CD4-positive, alpha-beta T cell (primary cell): ENCODE data around the gene VSX2. TPM values are rescaled to one million over a fixed set of nuclear protein-coding genes. Genes with fewer than 3 reads are reported as not detected.

ENCODE experiments used
- ATAC-seq: fragments of 200-7000 bp; cut with Tn5 transposase; one replicate; pipeline ENCODE4 v1.10.0; 2022; ENCODE audit warnings: mild to moderate bottlenecking; ENCODE audit not compliant: poor library complexity
- CTCF ChIA-PET: fragments of 350-600 bp; sonication (Branson Sonifier 250); formaldehyde crosslinking; loops from one replicate; lab custom pipeline; 2021; ENCODE audit warnings: antibody characterized with exemption, inconsistent platforms; lab: Charles Lee
- POLR2A ChIA-PET: fragments of 350-600 bp; sonication (Branson Sonifier 250); formaldehyde crosslinking; loops from one replicate; lab custom pipeline; 2021; ENCODE audit warnings: antibody characterized with exemption, inconsistent platforms; lab: Charles Lee
- DNase-seq, 14 experiments: peaks; one replicate each; pipeline ENCODE4 v3.0.0-alpha.2; 2013 to 2020; ENCODE audit warnings: mixed read lengths in 2 of 14
- H3K27ac ChIP-seq, 2 donors: one replicate each; pipeline versions ENCODE4 v1.5.1 to v1.7.0; 2013; ENCODE audit warnings: low read length in 2 of 2, low read depth in 1 of 2, mild to moderate bottlenecking in 1 of 2
- H3K27me3 ChIP-seq, 2 experiments: 1 replicate in 1 of 2; 2 replicates in 1 of 2; pipeline versions ENCODE4 v1.6.1 to v1.7.0; 2013; ENCODE audit warnings: low read length in 2 of 2, control low read depth in 1 of 2, mild to moderate bottlenecking in 1 of 2, moderate library complexity in 1 of 2; ENCODE audit not compliant: insufficient read depth in 2 of 2, control insufficient read depth in 1 of 2
- H3K36me3 ChIP-seq: one replicate; pipeline ENCODE4 v1.6.1; 2013; ENCODE audit warnings: low read length, control low read depth; ENCODE audit not compliant: insufficient read depth
- H3K4me1 ChIP-seq: one replicate; pipeline ENCODE4 v1.6.1; 2013; ENCODE audit warnings: low read length, control low read depth; ENCODE audit not compliant: insufficient read depth
- H3K4me3 ChIP-seq: one replicate; pipeline ENCODE4 v1.5.1; 2013; ENCODE audit warnings: mild to moderate bottlenecking, low read length, moderate library complexity
- H3K9me3 ChIP-seq, 2 experiments: 1 replicate in 1 of 2; 2 replicates in 1 of 2; pipeline versions ENCODE4 v1.6.1 to v1.7.0; 2013; ENCODE audit warnings: low read length in 2 of 2, mild to moderate bottlenecking in 2 of 2, control low read depth in 1 of 2, moderate library complexity in 1 of 2; ENCODE audit not compliant: control insufficient read depth in 1 of 2, insufficient read depth in 1 of 2
- H3K27ac Mint-ChIP-seq: one replicate; pipeline ENCODE4 v1.8.0; 2020; ENCODE audit warnings: mixed read lengths
- H3K27me3 Mint-ChIP-seq: one replicate; pipeline ENCODE4 v1.8.0; 2021; ENCODE audit warnings: mixed read lengths
- H3K36me3 Mint-ChIP-seq: one replicate; pipeline ENCODE4 v1.8.0; 2021; ENCODE audit warnings: low read depth, mixed read lengths
- H3K4me1 Mint-ChIP-seq: one replicate; pipeline ENCODE4 v1.8.0; 2021; ENCODE audit warnings: low read depth, mixed read lengths
- H3K4me3 Mint-ChIP-seq: one replicate; pipeline ENCODE4 v1.8.0; 2020; ENCODE audit warnings: mild to moderate bottlenecking, mixed read lengths
- H3K9me3 Mint-ChIP-seq: one replicate; pipeline ENCODE4 v1.8.0; 2020; ENCODE audit warnings: mixed read lengths
- intact Hi-C, 2 experiments: fragments of 100-400 bp; cut with DNase I in 1 of 2; cut with micrococcal nuclease in 1 of 2; formaldehyde crosslinking; loops; one replicate each; pipeline versions ENCODE4 v1.15.1 to v1.9.0; 2023 to 2025; cut with DNase I, micrococcal nuclease
- total RNA-seq, 174 experiments: library from RNA in 2 of 174; stranded (reverse) in 2 of 174; gene quantifications; one replicate each; pipeline ENCODE4 v1.2.3 and lab custom pipeline; 2021 to 2026
- TF ChIP-seq, protein P1 (sequence below): fragments of 200-600 bp; IDR thresholded peaks from one replicate; pipeline ENCODE4 v1.8.0; 2022; ENCODE audit warnings: antibody characterized with exemption, mild to moderate bottlenecking

The VSX2 gene
- total RNA-seq, 2 experiments from 2014 or later = not detected

DNA sequence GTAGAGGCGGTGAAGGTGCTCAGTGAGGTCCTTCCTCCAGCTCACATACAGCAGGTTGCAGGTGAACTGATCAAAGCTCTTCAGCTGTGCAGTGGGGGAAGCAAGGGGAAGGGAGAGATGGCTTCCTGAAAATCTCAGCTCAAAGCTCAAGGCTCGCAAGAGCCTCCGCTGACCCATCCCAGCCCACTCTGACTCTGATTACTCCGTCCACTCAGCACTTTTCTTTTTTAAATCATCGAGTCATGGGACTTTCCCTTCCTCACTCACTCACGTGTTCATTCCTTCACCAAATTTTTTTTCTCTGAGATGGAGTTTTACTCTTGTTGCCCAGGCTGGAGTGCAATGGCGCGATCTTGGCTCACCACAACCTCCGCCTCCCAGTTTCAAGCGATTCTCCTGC is 58.7 kb downstream of the VSX2 start:
- Mint-ChIP-seq H3K4me1 (peaks cover 27% of the 10 kb centered on the region), H3K4me3 (no peak overlapping the region), H3K27ac (no peak overlapping the region), H3K36me3 (peaks cover 64% of the 10 kb centered on the region), H3K9me3 (no peaks in the 10 kb centered on the region), H3K27me3 (no peaks in the 10 kb centered on the region)
- intact Hi-C loops = no loop called here
- POLR2A ChIA-PET = no interaction called here
- Histone ChIP-seq H3K4me1 (peaks cover 19% of the 10 kb centered on the region), H3K27ac (no peak overlapping the region), H3K36me3 (peaks cover 56% of the 10 kb centered on the region), H3K4me3 (no peak overlapping the region), H3K9me3 (no peaks in the 10 kb centered on the region), H3K27me3 (no peaks in the 10 kb centered on the region)
- no peak for ATAC-seq
- TF ChIP-seq, protein P1, sequence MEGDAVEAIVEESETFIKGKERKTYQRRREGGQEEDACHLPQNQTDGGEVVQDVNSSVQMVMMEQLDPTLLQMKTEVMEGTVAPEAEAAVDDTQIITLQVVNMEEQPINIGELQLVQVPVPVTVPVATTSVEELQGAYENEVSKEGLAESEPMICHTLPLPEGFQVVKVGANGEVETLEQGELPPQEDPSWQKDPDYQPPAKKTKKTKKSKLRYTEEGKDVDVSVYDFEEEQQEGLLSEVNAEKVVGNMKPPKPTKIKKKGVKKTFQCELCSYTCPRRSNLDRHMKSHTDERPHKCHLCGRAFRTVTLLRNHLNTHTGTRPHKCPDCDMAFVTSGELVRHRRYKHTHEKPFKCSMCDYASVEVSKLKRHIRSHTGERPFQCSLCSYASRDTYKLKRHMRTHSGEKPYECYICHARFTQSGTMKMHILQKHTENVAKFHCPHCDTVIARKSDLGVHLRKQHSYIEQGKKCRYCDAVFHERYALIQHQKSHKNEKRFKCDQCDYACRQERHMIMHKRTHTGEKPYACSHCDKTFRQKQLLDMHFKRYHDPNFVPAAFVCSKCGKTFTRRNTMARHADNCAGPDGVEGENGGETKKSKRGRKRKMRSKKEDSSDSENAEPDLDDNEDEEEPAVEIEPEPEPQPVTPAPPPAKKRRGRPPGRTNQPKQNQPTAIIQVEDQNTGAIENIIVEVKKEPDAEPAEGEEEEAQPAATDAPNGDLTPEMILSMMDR = no peak
- DNase-seq = no peak
- CTCF ChIA-PET = no interaction called here

DNA sequence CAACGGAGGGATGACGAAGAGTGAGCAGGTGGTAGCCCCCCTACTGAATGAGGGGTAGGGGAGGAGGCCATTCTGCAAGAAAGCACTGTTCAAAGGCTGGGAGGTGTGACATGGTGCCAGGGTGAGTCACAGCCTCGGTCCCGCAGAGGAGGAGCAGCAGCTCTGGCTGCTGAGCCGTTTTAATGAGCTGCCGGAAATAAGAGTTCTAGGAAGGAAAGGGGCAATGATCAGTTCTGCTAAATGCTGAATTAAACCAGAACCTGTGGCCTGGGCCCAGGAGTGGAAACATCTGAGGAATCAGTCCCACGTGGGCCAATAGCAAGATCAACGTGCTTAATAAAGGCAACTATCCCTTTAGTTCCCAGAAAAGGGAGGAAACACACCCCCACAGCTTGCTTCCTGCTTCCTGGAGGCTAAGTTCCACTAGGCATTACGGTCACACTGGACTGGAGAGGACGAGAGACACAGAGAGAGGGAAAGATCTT is 59.9 kb downstream of the VSX2 start:
- peaks cover 31% of the 10 kb centered on the region for H3K4me1 ChIP-seq
- POLR2A ChIA-PET = no interaction called here
- H3K9me3 ChIP-seq = no peaks in the 10 kb centered on the region
- no peak overlapping the region for H3K27ac Mint-ChIP-seq
- peaks cover 35% of the 10 kb centered on the region for H3K4me1 Mint-ChIP-seq
- peaks cover 48% of the 10 kb centered on the region for H3K36me3 ChIP-seq
- peak in 5 of 14 experiments; percentile 14 to 48 (median 23) for DNase-seq
- H3K9me3 Mint-ChIP-seq = no peaks in the 10 kb centered on the region
- H3K27me3 ChIP-seq = no peaks in the 10 kb centered on the region
- H3K4me3 Mint-ChIP-seq = peak overlapping the region; percentile 31
- H3K27ac ChIP-seq = peak overlapping the region in 1 of 2 donors; percentile 5
- TF ChIP-seq, protein P1 = no peak
- intact Hi-C loops = no loop called here
- H3K36me3 Mint-ChIP-seq = peaks cover 56% of the 10 kb centered on the region
- CTCF ChIA-PET = no interaction called here
- no peaks in the 10 kb centered on the region for H3K27me3 Mint-ChIP-seq
- no peak for ATAC-seq
- no peak overlapping the region for H3K4me3 ChIP-seq

DNA sequence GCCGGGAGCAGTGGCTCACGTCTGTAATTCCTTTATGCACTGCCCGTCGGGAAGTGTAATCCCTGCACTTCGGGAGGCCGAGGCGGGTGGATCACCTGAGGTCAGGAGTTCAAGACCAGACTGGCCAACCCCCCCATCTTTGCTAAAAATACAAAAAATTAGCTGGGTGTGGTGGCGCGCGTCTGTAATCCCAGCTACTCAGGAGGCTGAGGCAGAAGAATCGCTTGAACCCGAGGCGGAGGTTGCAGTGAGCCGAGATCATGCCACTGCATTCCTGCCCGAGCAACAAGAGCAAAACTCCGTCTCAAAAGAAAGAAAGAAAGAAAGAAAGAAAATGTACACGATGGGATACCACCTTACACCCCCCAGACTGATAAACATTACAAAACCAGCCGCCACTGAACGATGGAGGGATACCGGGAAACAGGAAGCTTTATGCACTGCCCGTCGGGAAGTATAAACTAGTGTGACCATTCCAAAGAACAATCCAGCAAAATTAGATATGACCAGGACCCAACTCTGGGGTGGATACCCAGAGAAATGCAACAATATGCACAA is 62.4 kb downstream of the VSX2 start:
- intact Hi-C loops = loop anchor here in 1 of 2 experiments (2.0 to 5.0 kb wide), 3 partner anchors 191 to 461 kb away; partner anchors contain the start of genes AREL1, FCF1, ISCA2 and NPC2
- H3K27ac ChIP-seq = no peak overlapping the region

More for the DNA sequence above, 62.4 kb downstream of the VSX2 start:
- H3K27me3 ChIP-seq = no peaks in the 10 kb centered on the region
- peak overlapping the region; percentile 87 for H3K27ac Mint-ChIP-seq
- no peaks in the 10 kb centered on the region for H3K9me3 Mint-ChIP-seq
- ATAC-seq (no peak), DNase-seq (no peak)
- POLR2A ChIA-PET = no interaction called here
- TF ChIP-seq, protein P1 = no peak
- H3K36me3 Mint-ChIP-seq = peaks cover 36% of the 10 kb centered on the region
- H3K27me3 Mint-ChIP-seq = no peaks in the 10 kb centered on the region
- H3K9me3 ChIP-seq = no peaks in the 10 kb centered on the region
- peaks cover 35% of the 10 kb centered on the region for H3K4me1 Mint-ChIP-seq
- H3K4me1 ChIP-seq = peaks cover 33% of the 10 kb centered on the region
- peak overlapping the region; percentile 97 for H3K4me3 Mint-ChIP-seq
- peaks cover 25% of the 10 kb centered on the region for H3K36me3 ChIP-seq
- CTCF ChIA-PET = interaction anchor here (0.6 kb wide), 1 partner anchor 11 kb away, joined by 3 read pairs; no protein-coding TSS in a partner anchor
- peak overlapping the region; percentile 96 for H3K4me3 ChIP-seq
